GM18526 (cell line): Measurements from ENCODE around the gene CYB561D2.

Experiments used
- POLR2A ChIP-seq: IDR thresholded peaks from 3 replicates; pipeline ENCODE4 v1.6.1; 2011; ENCODE audit not compliant: insufficient read length; ENCODE audit errors: extremely low read depth

CYB561D2 gene

GRCh38 chr3:50350527-50351322 lies at the start of gene CYB561D2, which contains the start of gene NPRL2:
Gene CYB561D2, plus strand, starts transcription at chr3:50350862. Its CDS starts 572 bp downstream, at chr3:50351434.
Gene NPRL2, minus strand, starts transcription at chr3:50350775. Its CDS starts 123 bp downstream, at chr3:50350652.
- peak; percentile 97 for TF ChIP-seq POLR2A

GRCh38 chr3:50302095-50303012 lies 48.3 kb upstream of the CYB561D2 start:
- no peak for TF ChIP-seq POLR2A

GRCh38 chr3:50303013-50303815 lies 47.4 kb upstream of the CYB561D2 start, which contains the start of gene HYAL1:
Gene HYAL1, minus strand, starts transcription at chr3:50303574. Its CDS starts 618 bp downstream, at chr3:50302956.
- no peak for TF ChIP-seq POLR2A

GRCh38 chr3:50304601-50305000 lies 46.1 kb upstream of the CYB561D2 start:
- TF ChIP-seq POLR2A: no peak

GRCh38 chr3:50314342-50314741 lies 36.3 kb upstream of the CYB561D2 start:
- TF ChIP-seq POLR2A: no peak

GRCh38 chr3:50314816-50315215 lies 35.8 kb upstream of the CYB561D2 start:
- no peak for TF ChIP-seq POLR2A

- TF ChIP-seq POLR2A: no peak
Observed at GRCh38 chr3:50316657-50317242, 33.9 kb upstream of the CYB561D2 start.

GRCh38 chr3:50317300-50317699 lies 33.4 kb upstream of the CYB561D2 start:
- TF ChIP-seq POLR2A: no peak

- no peak for TF ChIP-seq POLR2A
Observed at GRCh38 chr3:50318163-50318562, 32.5 kb upstream of the CYB561D2 start.

GRCh38 chr3:50318615-50319014 lies 32.0 kb upstream of the CYB561D2 start:
- TF ChIP-seq POLR2A: no peak

- no peak for TF ChIP-seq POLR2A
Observed at GRCh38 chr3:50319181-50319893, 31.3 kb upstream of the CYB561D2 start.

- no peak for TF ChIP-seq POLR2A
Observed at GRCh38 chr3:50319894-50320625, 30.6 kb upstream of the CYB561D2 start.

- TF ChIP-seq POLR2A: no peak
Observed at GRCh38 chr3:50320853-50321335, 29.8 kb upstream of the CYB561D2 start.
